NCI-H2171 (cell line): ENCODE measurements around the gene GGA1.
"Not testable (repeated sequence)": the region's sequence is repeated elsewhere in the genome, so short reads cannot be mapped to it uniquely, and the experiment has no call there.

ENCODE experiments used
- DNase-seq: peaks from one replicate; lab custom pipeline; 2025; lab: John Stamatoyannopoulos, UW

The GGA1 gene

GRCh38 chr22:37571258-37571991, 37.2 kb upstream of the GGA1 start:
- no peak for DNase-seq

DNA sequence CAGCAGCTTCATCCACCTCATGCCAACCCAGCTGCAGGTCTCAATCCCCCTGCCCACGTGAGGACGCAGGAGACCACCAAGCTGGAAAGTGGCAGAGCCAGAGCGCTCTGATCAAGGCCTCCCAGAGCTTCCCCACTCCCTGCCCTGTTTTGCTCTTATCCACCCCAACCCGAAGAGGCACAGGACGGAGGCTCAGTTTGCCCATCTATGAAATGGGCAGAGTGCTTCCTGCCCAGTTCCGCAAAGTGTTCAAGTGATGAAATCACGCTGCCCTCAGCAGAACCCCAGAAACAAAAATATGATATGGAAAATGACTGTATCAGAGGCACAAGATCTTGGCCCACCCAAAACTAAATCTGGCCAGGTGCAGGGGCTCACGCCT, 36.7 kb upstream of the GGA1 start:
- DNase-seq: no peak

DNA sequence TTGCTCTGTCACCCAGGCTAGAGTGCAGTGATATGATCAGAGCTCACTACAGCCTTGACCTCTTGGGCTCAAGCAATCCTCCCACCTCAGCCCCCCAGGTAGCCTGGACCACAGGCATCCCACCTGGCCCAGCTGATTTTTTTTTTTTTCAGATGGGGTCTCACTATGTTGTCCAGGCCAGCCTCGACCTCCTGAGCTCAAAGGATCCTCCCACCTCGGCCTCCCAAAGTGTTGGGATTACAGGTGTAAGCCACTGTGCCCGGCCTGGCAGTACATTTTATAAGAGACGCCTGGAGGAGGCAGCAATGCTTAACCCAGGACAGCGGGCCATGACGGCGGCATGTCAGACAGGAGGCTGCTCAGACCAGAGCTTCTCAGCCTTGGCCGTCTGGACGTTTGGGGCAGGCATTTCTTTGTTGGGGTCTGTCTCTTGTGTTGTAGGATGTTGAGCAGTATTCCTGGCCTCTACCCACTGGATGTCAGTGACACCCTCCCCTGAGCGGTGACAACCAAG, 33.1 kb upstream of the GGA1 start:
- DNase-seq: no peak

- no peak for DNase-seq
Measured at GRCh38 chr22:37578002-37578401, 30.6 kb upstream of the GGA1 start.

DNA sequence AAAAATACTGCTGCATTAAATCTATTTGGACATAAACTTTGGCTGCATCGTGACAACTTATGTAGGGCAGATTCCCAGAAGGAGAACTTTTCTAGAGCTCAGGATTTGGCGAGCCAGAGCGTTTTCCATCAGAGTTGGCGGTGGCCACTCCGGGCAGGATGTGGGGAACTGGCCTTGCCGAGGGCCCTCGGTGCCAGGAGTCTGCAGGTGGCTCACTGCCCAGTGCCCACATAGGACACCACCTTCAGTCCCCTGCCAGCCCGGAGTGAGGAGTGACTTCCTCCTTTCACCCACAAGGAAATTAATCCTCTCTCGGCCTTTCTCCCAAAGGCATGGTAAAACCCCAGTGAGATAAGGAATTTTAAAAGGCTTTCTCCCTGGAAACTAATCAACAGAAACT, 27.1 kb upstream of the GGA1 start:
- no peak for DNase-seq

DNA sequence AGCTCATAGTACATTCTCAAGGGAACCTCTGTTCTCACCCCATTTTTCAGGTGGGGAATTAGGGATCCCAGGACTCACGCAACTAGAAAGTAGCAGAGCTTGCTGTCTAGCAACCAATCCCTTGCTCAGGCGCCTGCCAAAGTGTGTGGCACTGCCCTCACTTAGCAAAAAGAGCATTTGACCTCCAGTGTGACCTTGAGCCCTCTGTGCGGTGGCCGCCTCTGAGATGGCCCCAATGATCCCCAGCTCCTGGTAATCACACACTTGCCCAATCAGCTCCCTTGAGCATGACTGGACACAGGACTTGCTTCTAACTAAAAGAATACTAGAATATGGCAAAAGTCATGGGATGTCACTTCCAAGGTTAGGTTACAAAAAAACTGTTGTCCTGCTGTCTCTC, 26.1 kb upstream of the GGA1 start:
- DNase-seq: no peak

DNA sequence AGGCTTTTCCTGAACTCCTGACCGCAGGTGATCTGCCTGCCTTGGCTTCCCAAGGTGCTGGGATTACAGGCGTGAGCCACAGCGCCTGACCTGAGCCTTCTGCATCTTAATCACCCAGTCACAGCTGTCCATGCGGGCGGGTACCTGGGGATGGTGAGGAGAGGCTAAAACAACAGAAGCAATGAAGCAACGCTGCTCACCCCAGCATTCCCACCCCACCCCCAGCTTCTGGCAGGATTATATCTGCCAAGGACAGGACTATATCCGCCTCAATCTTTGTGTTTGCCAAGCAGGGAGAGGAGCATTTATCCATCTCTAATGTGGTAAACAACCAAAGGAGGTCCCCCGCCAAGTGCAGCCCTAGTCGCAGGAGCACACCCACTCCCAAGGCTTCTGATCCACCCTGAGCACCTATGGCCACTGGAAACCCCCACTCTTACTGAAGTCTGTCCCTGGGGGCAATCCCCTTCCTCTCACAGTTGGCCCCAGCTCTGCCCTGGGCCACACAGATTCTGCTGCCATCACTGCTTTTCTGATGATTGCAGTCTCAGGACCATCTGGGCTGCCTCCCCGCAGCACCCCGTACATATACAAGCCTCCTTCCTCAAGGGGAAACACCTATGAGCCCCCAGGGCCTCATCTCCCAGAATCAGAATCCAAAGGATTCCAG, 20.0 kb upstream of the GGA1 start:
- no peak for DNase-seq

- no peak for DNase-seq
Measured at GRCh38 chr22:37589636-37590035, 19.0 kb upstream of the GGA1 start.

DNA sequence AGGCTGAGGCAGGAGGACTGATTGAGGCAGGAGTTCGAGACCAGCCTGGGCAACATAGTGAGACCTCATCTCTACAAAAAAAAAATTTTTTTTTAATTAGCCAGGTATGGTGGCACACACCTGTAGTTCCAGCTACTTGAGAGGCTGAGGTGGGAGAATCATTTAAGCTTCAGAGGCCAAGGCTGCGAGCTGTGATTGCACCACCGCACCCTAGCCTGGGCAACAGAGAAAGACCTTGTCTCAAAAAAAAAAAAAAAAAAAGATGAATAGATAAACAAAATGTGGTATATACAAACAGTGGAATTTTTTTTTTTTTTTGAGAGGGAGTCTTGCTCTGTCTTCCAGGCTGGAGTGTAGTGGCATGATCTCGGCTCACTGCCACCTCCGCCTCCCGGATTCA, 17.6 kb upstream of the GGA1 start:
- not testable (repeated sequence) for DNase-seq

- no peak for DNase-seq
Measured at GRCh38 chr22:37591823-37592404, 16.7 kb upstream of the GGA1 start.

GRCh38 chr22:37594237-37594636, 14.4 kb upstream of the GGA1 start:
- no peak for DNase-seq

GRCh38 chr22:37599153-37599552, 9.5 kb upstream of the GGA1 start:
- DNase-seq: no peak

GRCh38 chr22:37601203-37601539, 7.5 kb upstream of the GGA1 start:
- no peak for DNase-seq

DNA sequence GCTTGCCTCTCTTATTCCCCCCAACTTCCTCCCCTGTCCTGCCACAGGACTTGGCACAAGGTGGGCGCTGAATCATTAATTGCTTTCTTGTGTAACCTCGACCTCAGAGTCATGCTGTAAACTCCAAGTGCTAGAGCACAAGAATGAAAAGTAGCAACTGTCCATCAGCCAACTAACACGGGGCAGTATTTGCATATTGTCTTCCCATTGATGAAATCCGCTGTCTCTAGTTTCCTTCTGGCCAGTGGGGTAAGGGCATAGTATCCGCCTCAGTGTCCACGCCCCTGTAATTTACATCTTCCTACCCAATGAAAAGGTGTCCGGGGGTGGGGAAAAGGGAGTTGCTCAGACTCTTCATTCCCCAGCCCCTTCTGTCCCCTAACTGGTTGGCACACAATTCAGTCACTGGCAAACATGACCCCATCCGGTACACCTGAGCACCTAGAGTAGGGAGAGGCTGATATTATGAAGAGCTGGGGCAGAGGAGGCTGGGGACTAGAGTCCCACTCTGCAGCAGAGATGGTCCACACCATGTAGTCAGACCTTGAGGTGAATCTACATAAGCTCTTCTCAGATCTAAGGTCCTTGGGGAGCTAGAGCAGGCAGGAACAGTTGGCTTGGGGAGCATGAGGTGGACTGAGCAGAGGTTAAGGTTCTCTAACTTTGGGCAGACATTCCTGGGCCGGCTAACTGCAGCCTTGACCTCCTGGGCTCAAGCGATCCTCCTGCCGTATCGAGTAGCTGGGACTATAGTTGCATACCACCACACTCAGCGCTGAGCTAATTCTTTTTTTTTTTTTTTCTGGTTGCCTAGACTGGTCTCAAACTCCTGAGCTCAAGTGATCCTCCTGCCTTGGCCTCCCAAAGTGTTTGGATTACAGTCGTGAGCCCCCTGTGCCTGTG, 6.8 kb upstream of the GGA1 start:
- no peak for DNase-seq

DNA sequence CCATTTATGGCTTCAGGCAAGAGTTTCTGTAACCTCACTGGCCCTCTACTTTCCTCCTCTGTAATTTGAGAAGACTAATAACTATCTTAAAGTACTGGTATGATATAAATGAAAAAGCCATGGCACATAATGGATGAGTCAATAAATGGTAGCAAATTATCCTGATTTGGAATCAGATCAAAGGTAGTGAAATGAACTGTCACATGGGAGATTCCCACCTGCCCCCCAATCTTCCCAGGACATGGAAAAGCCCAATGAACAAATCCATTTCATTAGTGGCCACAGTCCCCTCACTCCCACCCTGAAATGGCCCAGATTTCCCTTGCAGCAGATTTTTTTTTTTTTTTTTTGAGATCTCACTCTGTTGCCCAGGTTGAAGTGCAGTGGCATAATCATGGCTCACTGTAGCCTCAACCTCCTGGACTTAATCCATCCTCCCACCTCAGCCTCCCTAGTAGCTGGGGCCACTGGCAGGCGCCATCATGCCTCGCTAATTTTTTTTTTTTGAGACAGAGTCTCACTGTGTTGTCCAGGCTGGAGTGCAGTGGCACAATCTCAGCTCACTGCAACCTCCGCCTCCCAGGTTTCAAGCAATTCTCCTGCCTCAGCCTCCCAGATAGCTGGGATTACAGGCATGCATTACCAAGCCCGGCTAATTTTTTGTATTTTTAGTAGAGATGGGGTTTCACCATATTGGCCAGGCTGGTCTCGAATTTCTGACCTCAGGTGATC, 5.9 kb upstream of the GGA1 start:
- not testable (repeated sequence) for DNase-seq

GRCh38 chr22:37604074-37604473, 4.6 kb upstream of the GGA1 start:
- no peak for DNase-seq

- DNase-seq: no peak
Measured at GRCh38 chr22:37604875-37605274, 3.8 kb upstream of the GGA1 start.

DNA sequence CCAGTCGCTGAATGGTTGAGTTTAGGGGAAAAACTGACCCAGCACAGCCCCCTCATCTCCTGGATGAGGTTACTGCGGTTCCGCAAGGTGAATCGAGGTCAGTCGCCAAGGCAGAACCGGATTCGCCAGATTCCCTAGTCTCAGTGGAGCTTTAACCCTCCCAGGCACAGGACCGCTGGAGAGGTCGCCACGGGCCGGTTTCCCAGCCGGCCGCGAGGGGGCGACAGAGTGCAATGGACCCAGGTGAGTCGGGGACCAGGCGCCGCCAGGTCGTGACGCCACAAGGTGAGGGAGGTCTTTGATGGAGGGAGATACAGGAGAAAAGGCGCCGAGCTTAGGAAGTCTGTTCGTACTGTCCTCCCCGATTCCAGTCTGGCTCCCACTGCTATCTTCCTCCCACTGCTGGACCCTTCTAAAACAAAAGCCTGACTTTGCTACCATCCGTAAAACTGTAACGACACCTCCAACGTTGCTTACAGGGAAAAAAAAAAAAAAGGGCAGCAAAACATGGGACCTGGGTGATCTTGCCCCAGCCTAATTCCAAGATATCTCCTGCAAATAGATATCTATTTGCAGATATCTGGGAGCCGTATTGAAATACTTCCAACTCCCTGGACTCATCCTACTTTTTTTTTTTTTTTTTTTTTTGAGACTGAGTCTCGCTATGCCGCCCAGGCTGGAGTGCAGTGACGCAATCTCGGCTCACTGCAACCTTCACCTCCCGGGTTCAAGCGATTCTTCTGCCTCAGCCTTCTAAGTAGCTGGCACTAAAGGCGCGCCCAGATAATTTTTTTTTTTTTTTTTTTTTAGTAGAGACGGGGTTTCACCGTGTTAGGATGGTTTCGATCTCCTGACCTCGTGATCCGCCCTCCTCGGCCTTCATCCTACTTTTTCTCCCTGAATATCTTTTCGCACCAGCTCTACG, 1.4 kb upstream of the GGA1 start:
- DNase-seq: peak; percentile 87

DNA sequence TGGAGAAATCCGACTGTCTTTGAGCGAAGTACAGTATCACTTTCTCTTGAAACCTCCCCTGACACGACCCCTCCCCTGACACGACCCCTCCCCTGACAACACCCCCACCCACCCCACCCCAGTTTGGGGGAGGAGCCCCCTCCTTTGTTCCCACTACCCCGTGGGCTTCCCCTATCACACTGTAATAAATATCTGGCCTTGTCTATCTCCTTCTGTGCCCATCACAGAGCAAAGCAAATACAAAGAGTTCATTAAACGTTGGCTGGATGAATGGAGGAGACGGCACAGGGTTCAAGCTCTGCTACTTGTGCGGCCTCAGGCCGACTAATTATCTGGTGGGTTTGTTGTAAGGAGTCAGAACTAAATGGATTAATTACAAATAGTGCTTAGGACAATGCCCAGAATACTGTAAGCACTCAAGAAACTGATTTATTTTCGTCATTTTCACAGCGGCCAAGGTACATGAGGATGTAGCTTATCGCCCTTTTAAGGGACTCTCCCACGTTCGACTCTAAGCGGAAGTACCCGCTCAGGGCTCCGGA, 628 bp upstream of the GGA1 start:
- DNase-seq: peak; percentile 53
